NCI-H2227 (cell line): ENCODE measurements around the gene ASRGL1.

Experiments used
- DNase-seq: peaks from one replicate; lab custom pipeline; 2025; ENCODE audit not compliant: unreplicated experiment; lab: John Stamatoyannopoulos, UW

ASRGL1 gene

GRCh38 chr11:62439785-62440602 lies 102.7 kb downstream of the ASRGL1 start:
- no peak for DNase-seq
